Activated B cell treated with CpG ODN at 0.5 μM for 24 hours (primary cell): Measurements from ENCODE around the gene LGMN. TPM values are rescaled to one million over a fixed set of nuclear protein-coding genes. Genes with fewer than 3 reads are reported as not detected.
"Not testable (repeated sequence)": the region's sequence is repeated elsewhere in the genome, so short reads cannot be mapped to it uniquely, and the experiment has no call there.

ENCODE experiments used
- ATAC-seq: fragments of 200-7000 bp; cut with Tn5 transposase; one replicate; pipeline ENCODE4 v1.10.0; 2021; ENCODE audit warnings: low read depth, mild to moderate bottlenecking, moderate library complexity
- CTCF ChIA-PET: fragments of 350-600 bp; sonication (Branson Sonifier 250); formaldehyde crosslinking; loops from one replicate; lab custom pipeline; 2021; ENCODE audit warnings: antibody characterized with exemption; lab: Charles Lee
- POLR2A ChIA-PET: fragments of 350-600 bp; sonication (Branson Sonifier 250); formaldehyde crosslinking; loops from one replicate; lab custom pipeline; 2021; ENCODE audit warnings: antibody characterized with exemption; lab: Charles Lee
- DNase-seq: peaks from one replicate; pipeline ENCODE4 v3.0.0; 2022
- H3K27ac Mint-ChIP-seq: one replicate; pipeline ENCODE4 v1.8.0; 2020; ENCODE audit warnings: mixed read lengths
- H3K27me3 Mint-ChIP-seq: one replicate; pipeline ENCODE4 v1.8.0; 2021; ENCODE audit warnings: mixed read lengths
- H3K36me3 Mint-ChIP-seq: one replicate; pipeline ENCODE4 v1.8.0; 2021; ENCODE audit warnings: low read depth, mixed read lengths
- H3K4me1 Mint-ChIP-seq: one replicate; pipeline ENCODE4 v1.8.0; 2021; ENCODE audit warnings: mixed read lengths
- H3K4me3 Mint-ChIP-seq: one replicate; pipeline ENCODE4 v1.8.0; 2020; ENCODE audit warnings: mild to moderate bottlenecking, mixed read lengths
- H3K9me3 Mint-ChIP-seq: one replicate; pipeline ENCODE4 v1.8.0; 2020; ENCODE audit warnings: mixed read lengths
- CTCF ChIP-seq: fragments of 200-600 bp; IDR thresholded peaks from one replicate; pipeline ENCODE4 v1.8.0; 2022; ENCODE audit warnings: antibody characterized with exemption, mild to moderate bottlenecking
- intact Hi-C: fragments of 100-400 bp; cut with micrococcal nuclease; formaldehyde crosslinking; loops from one replicate; pipeline ENCODE4 v1.15.1; 2024
- total RNA-seq: library from RNA; stranded (reverse); gene quantifications from 2 replicates; pipeline ENCODE4 v1.2.3, GENCODE V29; 2022

The LGMN gene
- total RNA-seq, 1 donor from 2014 or later: 11.8 TPM

- Mint-ChIP-seq H3K4me3 (peak overlapping the region; percentile 19), H3K27ac (peak overlapping the region; percentile 57), H3K4me1 (peaks cover 51% of the 10 kb centered on the region), H3K27me3 (no peaks in the 10 kb centered on the region), H3K36me3 (peaks cover 3% of the 10 kb centered on the region), H3K9me3 (peaks cover 4% of the 10 kb centered on the region)
- CTCF ChIA-PET: no interaction called here
- DNase-seq: no peak
- POLR2A ChIA-PET: no interaction called here
- TF ChIP-seq CTCF: no peak
- intact Hi-C loops: no loop called here
- ATAC-seq: no peak
These were observed 4.8 kb upstream of the LGMN start for GRCh38 chr14:92753250-92753649.

- no peak for DNase-seq
- TF ChIP-seq CTCF: no peak
- Mint-ChIP-seq H3K27me3 (no peaks in the 10 kb centered on the region), H3K9me3 (peaks cover 4% of the 10 kb centered on the region), H3K27ac (peak overlapping the region; percentile 63), H3K4me3 (no peak overlapping the region), H3K4me1 (peaks cover 65% of the 10 kb centered on the region), H3K36me3 (peaks cover 5% of the 10 kb centered on the region)
- ATAC-seq: no peak
- POLR2A ChIA-PET: interaction anchor here (0.9 to 1.1 kb wide), 2 partner anchors 16 to 646 kb away, joined by 3 read pairs; partner anchors contain the start of gene ATXN3
- intact Hi-C loops: no loop called here
- CTCF ChIA-PET: interaction anchor here (1.2 kb wide), 1 partner anchor 16 kb away, joined by 4 read pairs; no protein-coding TSS in a partner anchor
These were observed 3.4 kb upstream of the LGMN start for GRCh38 chr14:92751819-92752218.

- no peak for TF ChIP-seq CTCF
- peaks cover 4% of the 10 kb centered on the region for H3K9me3 Mint-ChIP-seq
- DNase-seq (no peak), ATAC-seq (no peak)
- peaks cover 71% of the 10 kb centered on the region for H3K4me1 Mint-ChIP-seq
- ChIA-PET CTCF (interaction anchor here (1.1 to 1.2 kb wide), 2 partner anchors 17 to 63 kb away, joined by 4 to 6 read pairs; no protein-coding TSS in a partner anchor), POLR2A (interaction anchor here (0.9 to 1.9 kb wide), 4 partner anchors 9 to 21 kb away, joined by 4 to 11 read pairs (median 6); no protein-coding TSS in a partner anchor)
- H3K27ac Mint-ChIP-seq: peak overlapping the region; percentile 72
- H3K4me3 Mint-ChIP-seq: peak overlapping the region; percentile 84
- H3K27me3 Mint-ChIP-seq: no peaks in the 10 kb centered on the region
- intact Hi-C loops: no loop called here
- peaks cover 5% of the 10 kb centered on the region for H3K36me3 Mint-ChIP-seq
These were observed 2.6 kb upstream of the LGMN start for GRCh38 chr14:92750994-92751400.

- Mint-ChIP-seq H3K27ac (peak overlapping the region; percentile 72), H3K4me3 (peak overlapping the region; percentile 84), H3K4me1 (peaks cover 76% of the 10 kb centered on the region)
- H3K9me3 Mint-ChIP-seq, H3K36me3 Mint-ChIP-seq, H3K27me3 Mint-ChIP-seq, ATAC-seq, DNase-seq, intact Hi-C loops: not testable (repeated sequence)
- POLR2A ChIA-PET: interaction anchor here (0.6 to 1.9 kb wide), 6 partner anchors 9 to 709 kb away, joined by 3 to 11 read pairs (median 4); no protein-coding TSS in a partner anchor
- CTCF ChIA-PET: interaction anchor here (0.9 to 1.1 kb wide), 3 partner anchors 22 to 62 kb away, joined by 3 to 6 read pairs (median 4); no protein-coding TSS in a partner anchor
These were observed 1.8 kb upstream of the LGMN start for GRCh38 chr14:92750222-92750728.

DNA sequence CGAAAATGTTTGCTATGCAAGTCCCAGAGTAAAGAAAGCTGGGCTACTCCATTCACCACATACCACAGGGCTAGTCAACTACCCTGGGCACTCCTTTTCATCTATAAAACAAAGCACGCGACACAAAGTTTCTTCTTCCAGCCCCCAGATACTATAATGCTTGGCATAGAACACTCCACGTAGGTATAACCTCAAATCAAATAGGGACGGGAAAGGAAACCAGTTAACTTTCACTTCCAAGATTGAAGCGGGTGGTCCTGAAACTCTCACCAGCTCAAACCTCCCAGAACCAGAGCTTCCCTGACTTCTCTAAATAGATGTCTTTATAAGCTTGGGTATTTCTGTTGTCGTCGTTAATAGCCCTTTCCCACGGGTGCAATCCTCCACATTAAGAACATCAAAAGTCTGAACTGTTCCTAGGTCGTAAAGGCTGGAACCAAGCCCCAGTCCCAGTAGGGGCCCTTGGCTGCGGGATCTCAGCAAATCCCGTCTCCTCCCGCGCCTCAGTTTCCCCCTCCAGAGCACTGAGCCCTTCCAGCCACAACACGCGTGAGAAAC is 647 bp downstream of the LGMN start:
- no peaks in the 10 kb centered on the region for H3K27me3 Mint-ChIP-seq
- no peak for DNase-seq

More for the DNA sequence above, 647 bp downstream of the LGMN start:
- intact Hi-C loops: loop anchor here (1.0 to 2.0 kb wide), 5 partner anchors 15 to 47 kb away; partner anchors contain the start of gene GOLGA5
- TF ChIP-seq CTCF: no peak
- peaks cover 2% of the 10 kb centered on the region for H3K9me3 Mint-ChIP-seq
- H3K27ac Mint-ChIP-seq: peak overlapping the region; percentile 82
- H3K4me1 Mint-ChIP-seq: peaks cover 70% of the 10 kb centered on the region
- CTCF ChIA-PET: interaction anchor here (1.0 to 1.2 kb wide), 2 partner anchors 58 to 97 kb away, joined by 3 to 4 read pairs; no protein-coding TSS in a partner anchor
- peaks cover 5% of the 10 kb centered on the region for H3K36me3 Mint-ChIP-seq
- no peak for ATAC-seq
- POLR2A ChIA-PET: interaction anchor here (0.6 to 1.5 kb wide), 15 partner anchors 11 to 642 kb away, joined by 3 to 9 read pairs (median 4); partner anchors contain the start of genes ATXN3, CPSF2, GOLGA5 and NDUFB1
- peak overlapping the region; percentile 90 for H3K4me3 Mint-ChIP-seq
